GM15510 (cell line): Measurements from ENCODE around the gene R3HDM2.

Experiments used
- POLR2A ChIP-seq: IDR thresholded peaks from 3 replicates; pipeline ENCODE4 v1.6.1; 2011; ENCODE audit warnings: borderline replicate concordance; ENCODE audit not compliant: insufficient read length; ENCODE audit errors: extremely low read depth

Gene R3HDM2

DNA sequence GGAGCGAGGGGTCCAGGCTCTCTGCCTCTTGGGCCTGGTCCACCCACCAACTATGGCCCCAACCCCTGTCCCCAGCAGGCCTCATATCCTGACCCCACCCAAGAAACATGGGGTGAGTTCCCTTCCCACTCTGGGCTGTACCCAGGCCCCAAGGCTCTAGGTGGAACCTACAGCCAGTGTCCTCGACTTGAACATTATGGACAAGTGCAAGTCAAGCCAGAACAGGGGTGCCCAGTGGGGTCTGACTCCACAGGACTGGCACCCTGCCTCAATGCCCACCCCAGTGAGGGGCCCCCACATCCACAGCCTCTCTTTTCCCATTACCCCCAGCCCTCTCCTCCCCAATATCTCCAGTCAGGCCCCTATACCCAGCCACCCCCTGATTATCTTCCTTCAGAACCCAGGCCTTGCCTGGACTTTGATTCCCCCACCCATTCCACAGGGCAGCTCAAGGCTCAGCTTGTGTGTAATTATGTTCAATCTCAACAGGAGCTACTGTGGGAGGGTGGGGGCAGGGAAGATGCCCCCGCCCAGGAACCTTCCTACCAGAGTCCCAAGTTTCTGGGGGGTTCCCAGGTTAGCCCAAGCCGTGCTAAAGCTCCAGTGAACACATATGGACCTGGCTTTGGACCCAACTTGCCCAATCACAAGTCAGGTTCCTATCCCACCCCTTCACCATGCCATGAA is 40.3 kb upstream of the R3HDM2 start:
- TF ChIP-seq POLR2A: no peak

GRCh38 chr12:57470286-57470969 is 39.6 kb upstream of the R3HDM2 start:
- TF ChIP-seq POLR2A: no peak

GRCh38 chr12:57469296-57470164 is 38.7 kb upstream of the R3HDM2 start:
- TF ChIP-seq POLR2A: no peak

GRCh38 chr12:57467915-57468314 is 37.1 kb upstream of the R3HDM2 start:
- no peak for TF ChIP-seq POLR2A

DNA sequence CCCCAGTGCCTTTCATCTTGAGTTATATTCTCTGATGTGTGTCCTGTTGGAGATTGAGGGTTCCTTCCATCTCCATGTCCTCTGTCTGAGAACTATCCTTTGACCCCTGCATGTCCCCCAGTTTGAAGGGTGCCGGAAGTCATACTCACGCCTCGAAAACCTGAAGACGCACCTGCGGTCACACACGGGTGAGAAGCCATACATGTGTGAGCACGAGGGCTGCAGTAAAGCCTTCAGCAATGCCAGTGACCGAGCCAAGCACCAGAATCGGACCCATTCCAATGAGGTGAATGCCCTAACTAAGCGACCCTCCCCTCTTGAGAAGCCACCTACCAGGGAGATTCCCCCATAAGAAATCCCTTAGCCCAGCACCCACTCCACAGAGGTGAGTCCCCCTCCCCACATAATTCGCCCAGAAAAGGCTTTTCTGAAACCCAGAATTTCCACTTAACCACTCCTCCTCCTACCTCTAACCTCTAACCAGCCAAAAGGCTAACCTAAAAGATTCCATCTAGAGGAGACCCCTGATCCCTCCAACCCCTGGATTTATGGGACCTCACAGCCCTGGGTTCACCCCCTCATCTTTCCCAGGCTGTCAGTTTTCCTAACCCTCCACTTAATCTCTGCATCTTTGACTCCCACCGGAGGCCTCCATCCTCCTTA is 36.5 kb upstream of the R3HDM2 start:
- TF ChIP-seq POLR2A: no peak

- TF ChIP-seq POLR2A: no peak
Measured at GRCh38 chr12:57465747-57466505, 35.1 kb upstream of the R3HDM2 start.

DNA sequence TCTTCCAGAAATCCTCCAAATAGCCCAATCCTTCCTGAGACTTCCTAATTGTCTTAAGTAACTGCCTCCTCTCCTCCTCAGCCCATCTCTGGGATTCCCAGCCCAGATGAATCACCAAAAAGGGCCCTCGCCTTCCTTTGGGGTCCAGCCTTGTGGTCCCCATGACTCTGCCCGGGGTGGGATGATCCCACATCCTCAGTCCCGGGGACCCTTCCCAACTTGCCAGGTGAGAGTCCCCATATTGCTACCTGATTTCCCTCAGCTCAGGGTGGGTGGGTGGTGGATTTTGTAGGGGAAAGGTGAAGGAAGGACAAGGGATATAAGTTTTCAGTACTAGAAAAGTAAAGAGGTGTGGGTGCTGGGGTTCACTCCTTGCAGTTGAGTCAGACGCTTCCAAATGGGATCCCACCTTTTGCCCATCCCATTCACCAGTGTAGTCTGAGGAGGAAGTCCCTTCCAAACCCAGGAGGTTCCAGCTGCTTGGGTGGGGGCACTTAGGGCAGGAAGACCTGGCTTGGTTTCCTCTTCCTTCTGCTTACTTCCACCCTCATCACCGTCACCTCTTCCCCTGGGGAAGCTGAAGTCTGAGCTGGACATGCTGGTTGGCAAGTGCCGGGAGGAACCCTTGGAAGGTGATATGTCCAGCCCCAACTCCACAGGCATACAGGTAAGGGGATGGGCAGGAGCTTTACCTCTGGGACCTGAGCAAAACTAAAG is 34.3 kb upstream of the R3HDM2 start:
- TF ChIP-seq POLR2A: no peak

GRCh38 chr12:57464569-57464968 is 33.7 kb upstream of the R3HDM2 start:
- no peak for TF ChIP-seq POLR2A

- no peak for TF ChIP-seq POLR2A
Measured at GRCh38 chr12:57462912-57463253, 32.0 kb upstream of the R3HDM2 start.

- peak; percentile 20 for TF ChIP-seq POLR2A
Measured at GRCh38 chr12:57462251-57462911, 31.5 kb upstream of the R3HDM2 start.

DNA sequence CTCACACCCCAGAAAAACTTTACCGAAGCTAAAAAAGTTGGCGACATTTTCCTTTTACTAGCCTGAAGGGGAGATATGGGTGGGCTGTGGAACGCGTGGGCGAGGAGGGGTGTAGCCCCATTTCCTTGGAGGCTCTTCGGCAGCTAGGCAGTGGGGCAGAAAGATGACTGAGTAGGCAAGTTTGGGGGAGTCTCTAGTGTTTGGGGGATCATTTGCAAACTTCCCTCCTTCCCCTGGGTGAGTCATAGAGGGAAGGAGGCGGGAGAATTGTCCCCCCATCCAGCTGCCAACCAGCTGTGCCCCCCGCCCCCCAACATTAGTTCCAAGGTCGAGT is 31.0 kb upstream of the R3HDM2 start:
- TF ChIP-seq POLR2A: no peak

DNA sequence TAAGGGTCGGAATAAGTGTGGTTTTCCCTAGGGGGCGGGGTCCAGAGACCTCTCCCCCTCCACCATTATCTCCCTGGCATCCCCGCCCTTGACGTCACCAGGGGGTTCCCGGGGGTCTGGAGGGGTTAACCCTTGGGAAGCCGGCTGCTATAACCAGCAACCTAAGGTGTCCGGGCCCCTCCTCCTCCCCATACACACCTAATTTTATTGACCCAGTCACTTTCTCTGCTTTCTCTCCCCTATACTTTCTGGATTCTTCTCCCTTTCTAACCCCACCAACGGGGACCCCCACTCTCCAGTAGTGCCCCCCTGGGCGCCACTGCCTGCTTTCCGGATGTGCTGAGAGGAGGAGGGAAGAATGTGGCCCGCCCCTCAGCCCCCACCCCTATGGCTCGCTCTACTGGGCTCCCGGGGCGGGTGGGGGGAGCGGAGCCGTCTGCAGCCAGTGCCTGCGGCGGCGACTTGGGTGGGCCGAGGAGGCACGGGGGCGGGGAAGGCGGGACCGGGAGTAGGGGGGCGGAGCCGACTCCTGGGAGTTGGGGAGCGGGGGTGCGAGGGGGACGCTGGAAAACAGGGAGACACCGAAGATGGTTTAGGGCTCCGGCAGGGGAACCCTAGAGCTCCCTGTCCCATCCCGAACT is 30.6 kb upstream of the R3HDM2 start:
- TF ChIP-seq POLR2A: no peak

DNA sequence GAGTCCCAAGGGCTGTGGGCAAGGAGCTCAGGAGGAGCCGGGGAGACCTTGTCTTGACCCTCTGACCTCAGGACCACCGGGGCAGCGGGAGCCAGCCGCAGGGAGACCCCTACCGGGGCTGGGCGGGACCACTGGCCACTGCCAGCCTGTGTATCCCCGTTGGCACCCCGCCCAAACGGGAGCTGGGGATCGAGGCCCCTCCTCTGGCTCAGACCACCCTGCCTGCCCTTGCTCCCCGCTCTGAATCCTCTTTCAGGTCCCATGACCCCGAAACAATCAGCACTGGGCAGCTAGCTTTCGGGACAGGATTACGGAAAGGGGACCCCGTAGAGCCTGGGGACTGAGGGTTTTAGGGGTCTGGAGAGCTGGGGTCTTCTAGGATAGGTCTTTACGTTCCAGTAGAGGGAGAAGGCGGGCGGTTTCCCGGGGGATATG is 30.0 kb upstream of the R3HDM2 start:
- no peak for TF ChIP-seq POLR2A
